ENCODE results near the gene ARHGAP25. TPM values are rescaled to one million over a fixed set of nuclear protein-coding genes. Genes with fewer than 3 reads are reported as not detected.

Gene ARHGAP25
- total RNA-seq, 6 experiments from 2014 or later = not detected

GRCh38 chr2:68714866-68715265 lies 19.7 kb upstream of the ARHGAP25 start:
- no peaks in the 10 kb centered on the region for H3K9me3 Mint-ChIP-seq
- peaks cover 24% of the 10 kb centered on the region for H3K27me3 Mint-ChIP-seq (ENCODE audit: insufficient read depth)
- DNase-seq = no peak
- no peak overlapping the region for H3K4me3 Mint-ChIP-seq
- H3K4me1 Mint-ChIP-seq (ENCODE audit: low read depth) = peaks cover 13% of the 10 kb centered on the region
- TF ChIP-seq, protein P1, sequence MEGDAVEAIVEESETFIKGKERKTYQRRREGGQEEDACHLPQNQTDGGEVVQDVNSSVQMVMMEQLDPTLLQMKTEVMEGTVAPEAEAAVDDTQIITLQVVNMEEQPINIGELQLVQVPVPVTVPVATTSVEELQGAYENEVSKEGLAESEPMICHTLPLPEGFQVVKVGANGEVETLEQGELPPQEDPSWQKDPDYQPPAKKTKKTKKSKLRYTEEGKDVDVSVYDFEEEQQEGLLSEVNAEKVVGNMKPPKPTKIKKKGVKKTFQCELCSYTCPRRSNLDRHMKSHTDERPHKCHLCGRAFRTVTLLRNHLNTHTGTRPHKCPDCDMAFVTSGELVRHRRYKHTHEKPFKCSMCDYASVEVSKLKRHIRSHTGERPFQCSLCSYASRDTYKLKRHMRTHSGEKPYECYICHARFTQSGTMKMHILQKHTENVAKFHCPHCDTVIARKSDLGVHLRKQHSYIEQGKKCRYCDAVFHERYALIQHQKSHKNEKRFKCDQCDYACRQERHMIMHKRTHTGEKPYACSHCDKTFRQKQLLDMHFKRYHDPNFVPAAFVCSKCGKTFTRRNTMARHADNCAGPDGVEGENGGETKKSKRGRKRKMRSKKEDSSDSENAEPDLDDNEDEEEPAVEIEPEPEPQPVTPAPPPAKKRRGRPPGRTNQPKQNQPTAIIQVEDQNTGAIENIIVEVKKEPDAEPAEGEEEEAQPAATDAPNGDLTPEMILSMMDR (IDR thresholded peaks at IDR 0.05) = no peak
- no peaks in the 10 kb centered on the region for H3K36me3 Mint-ChIP-seq (ENCODE audit: low read depth)
- no peak overlapping the region for H3K27ac Mint-ChIP-seq

GRCh38 chr2:68715353-68716041 lies 19.1 kb upstream of the ARHGAP25 start:
- Mint-ChIP-seq H3K36me3 (ENCODE audit: low read depth) (no peaks in the 10 kb centered on the region), H3K4me3 (no peak overlapping the region), H3K9me3 (no peaks in the 10 kb centered on the region), H3K27ac (no peak overlapping the region), H3K27me3 (ENCODE audit: insufficient read depth) (peaks cover 26% of the 10 kb centered on the region), H3K4me1 (ENCODE audit: low read depth) (peaks cover 9% of the 10 kb centered on the region)
- DNase-seq = peak; percentile 28
- TF ChIP-seq, protein P1 (IDR thresholded peaks at IDR 0.05) = peak; percentile 86

DNA sequence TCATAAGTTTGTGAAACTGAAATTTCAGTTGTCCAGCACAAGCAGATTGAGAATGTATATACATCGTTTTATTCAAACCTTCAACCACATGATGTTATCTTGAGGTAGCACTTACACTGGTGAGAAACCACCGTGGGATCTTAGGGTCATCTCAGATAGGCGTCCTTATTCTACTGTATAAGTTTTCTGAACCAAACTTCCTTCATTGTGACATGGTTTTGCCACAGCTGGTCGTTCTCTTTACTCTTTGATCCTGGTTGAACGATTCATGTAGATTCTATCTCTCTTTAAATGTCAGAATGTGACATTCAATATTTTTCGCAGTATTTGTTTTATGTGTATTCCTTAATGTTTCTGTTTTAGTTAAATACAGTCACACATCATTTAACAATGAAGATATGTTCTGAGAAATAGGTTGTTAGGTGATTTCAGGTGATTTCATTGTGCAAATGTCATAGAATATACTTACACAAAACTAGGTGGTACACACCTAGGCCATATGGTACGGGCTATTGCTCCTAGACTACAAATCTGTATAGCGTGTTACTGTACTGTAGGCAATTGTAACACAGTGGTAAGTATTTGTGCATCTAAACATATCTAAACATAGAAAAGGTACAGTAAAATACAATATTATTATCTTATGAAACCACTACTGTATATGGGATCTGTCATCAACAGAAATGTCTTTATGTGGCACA lies 17.9 kb upstream of the ARHGAP25 start:
- no peak for DNase-seq
- Mint-ChIP-seq H3K27ac (no peak overlapping the region), H3K9me3 (no peaks in the 10 kb centered on the region), H3K4me3 (no peak overlapping the region), H3K4me1 (ENCODE audit: low read depth) (peaks cover 6% of the 10 kb centered on the region; the same call in 1 of the 2 replicates), H3K36me3 (ENCODE audit: low read depth) (no peaks in the 10 kb centered on the region), H3K27me3 (ENCODE audit: insufficient read depth) (peaks cover 24% of the 10 kb centered on the region)
- TF ChIP-seq, protein P1 (IDR thresholded peaks at IDR 0.05) = no peak

GRCh38 chr2:68717305-68717661 lies 17.3 kb upstream of the ARHGAP25 start:
- H3K4me3 Mint-ChIP-seq = no peak overlapping the region
- H3K4me1 Mint-ChIP-seq (ENCODE audit: low read depth) = peaks cover 6% of the 10 kb centered on the region; the same call in 1 of the 2 replicates
- DNase-seq = no peak
- H3K9me3 Mint-ChIP-seq = no peaks in the 10 kb centered on the region
- H3K27ac Mint-ChIP-seq = no peak overlapping the region
- no peaks in the 10 kb centered on the region for H3K36me3 Mint-ChIP-seq (ENCODE audit: low read depth)
- H3K27me3 Mint-ChIP-seq (ENCODE audit: insufficient read depth) = peaks cover 26% of the 10 kb centered on the region
- TF ChIP-seq, protein P1 (IDR thresholded peaks at IDR 0.05) = no peak

DNA sequence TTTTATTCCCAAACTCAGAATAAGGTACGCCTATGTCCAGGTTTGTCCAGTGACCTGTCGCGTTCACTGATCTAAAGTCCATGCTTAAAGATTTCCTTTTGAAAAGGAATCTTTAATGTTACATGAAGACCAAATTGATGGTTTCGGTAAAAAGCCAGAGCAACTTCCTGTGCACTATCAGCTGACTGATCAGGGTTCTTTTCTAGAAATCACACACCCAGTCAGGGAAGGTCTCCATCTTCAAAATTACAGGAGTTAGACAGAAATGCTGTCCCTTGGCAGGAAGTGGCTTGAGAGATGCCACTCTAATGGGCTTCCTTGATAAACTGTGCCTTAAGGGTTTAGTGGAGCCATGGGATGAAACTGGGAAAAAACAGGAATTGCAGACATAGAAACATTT lies 14.7 kb upstream of the ARHGAP25 start:
- H3K4me1 Mint-ChIP-seq (ENCODE audit: low read depth) = peaks cover 6% of the 10 kb centered on the region; the same call in 1 of the 2 replicates
- H3K27ac Mint-ChIP-seq = no peak overlapping the region
- DNase-seq = no peak
- H3K9me3 Mint-ChIP-seq = no peaks in the 10 kb centered on the region
- H3K27me3 Mint-ChIP-seq (ENCODE audit: insufficient read depth) = peaks cover 10% of the 10 kb centered on the region
- H3K4me3 Mint-ChIP-seq = no peak overlapping the region
- H3K36me3 Mint-ChIP-seq (ENCODE audit: low read depth) = no peaks in the 10 kb centered on the region
- TF ChIP-seq, protein P1 (IDR thresholded peaks at IDR 0.05) = no peak

All from HFFc6 (cell line).